ENCODE data around the gene ZNF432. TPM values are rescaled to one million over a fixed set of nuclear protein-coding genes. Genes with fewer than 3 reads are reported as not detected.

Gene ZNF432
- total RNA-seq, 4 donors from 2014 or later, result 6.0 to 18.1 (median 10.6) TPM

DNA sequence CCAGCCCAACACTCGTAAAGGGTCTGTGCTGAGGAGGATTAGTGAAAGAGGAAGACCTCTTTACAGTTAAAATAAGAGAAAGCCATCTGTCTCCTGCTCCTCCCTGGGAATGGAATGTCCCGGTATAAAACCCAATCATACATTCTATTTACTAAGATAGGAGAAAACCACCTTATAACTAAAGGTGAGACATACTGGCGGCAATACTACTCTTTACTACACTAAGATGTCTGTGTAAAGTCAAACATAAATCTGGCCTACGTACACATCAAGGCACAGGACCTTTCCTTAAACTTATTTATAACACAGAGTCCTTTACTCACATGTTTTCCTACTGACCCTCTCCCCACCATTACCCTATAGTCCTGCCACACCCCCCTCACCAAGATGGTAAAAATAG, 65.3 kb downstream of the ZNF432 start:
- ATAC-seq, result no peak
- no peak overlapping the region for H3K4me3 ChIP-seq
- no peaks in the 10 kb centered on the region for H3K27me3 ChIP-seq
- H3K9me3 ChIP-seq, result peaks cover 0 to 68% (median 0%) of the 10 kb centered on the region in 3 donors
- H3K27ac ChIP-seq, result no peak overlapping the region
- H3K4me1 ChIP-seq, result peaks cover 0 to 22% (median 3%) of the 10 kb centered on the region in 3 donors
- TF ChIP-seq EP300 (IDR thresholded peaks at IDR 0.05), result no peak
- TF ChIP-seq POLR2A (IDR thresholded peaks at IDR 0.05), result no peak
- TF ChIP-seq POLR2AphosphoS5 (IDR thresholded peaks at IDR 0.05), result no peak
- H3K36me3 ChIP-seq, result peaks cover 0 to 43% of the 10 kb centered on the region in 2 donors
- 95% methylated on average over 3 to 4 of the region's 4 CpGs for WGBS, 2 donors (ENCODE audit: low coverage in 1 of 2)

Other genes with a start within 250 kb of the ZNF432 start
- 10 to 100 TPM in 3 of 4 donors, 1 to 10 TPM in 1; 8.1 to 31.9 (median 15.5) TPM for gene ZNF577, start 160.9 kb downstream of the ZNF432 start, total RNA-seq
- gene ZNF649, start 143.8 kb downstream of the ZNF432 start, total RNA-seq, result 10 to 100 TPM; 10.1 to 16.0 (median 12.9) TPM
- 1 to 10 TPM; 4.6 to 7.7 (median 5.7) TPM for gene ZNF613, start 121.4 kb downstream of the ZNF432 start, total RNA-seq
- 10 to 100 TPM; 11.0 to 17.9 (median 16.5) TPM for gene ZNF350, start 62.0 kb downstream of the ZNF432 start, total RNA-seq
- gene ZNF615, start 40.6 kb downstream of the ZNF432 start, total RNA-seq, result 10 to 100 TPM; 11.6 to 29.9 (median 20.0) TPM
- gene ZNF614, start 20.5 kb downstream of the ZNF432 start, total RNA-seq, result 10 to 100 TPM in 3 of 4 donors, 1 to 10 TPM in 1; 6.2 to 17.1 (median 12.6) TPM
- 10 to 100 TPM; 12.6 to 26.3 (median 15.9) TPM for gene ZNF841, start 46.9 kb upstream of the ZNF432 start, total RNA-seq
- 10 to 100 TPM in 1 of 4 donors, 1 to 10 TPM in 3; 4.0 to 11.2 (median 5.8) TPM for gene ZNF616, start 91.1 kb upstream of the ZNF432 start, total RNA-seq
- gene ZNF836, start 122.8 kb upstream of the ZNF432 start, total RNA-seq, result 10 to 100 TPM in 2 of 4 donors, 1 to 10 TPM in 2; 5.7 to 27.9 (median 12.6) TPM
- 100 to 1,000 TPM; 177 to 286 (median 190) TPM for gene PPP2R1A, start 141.2 kb upstream of the ZNF432 start, total RNA-seq
- gene ZNF766, start 220.7 kb upstream of the ZNF432 start, total RNA-seq, result 10 to 100 TPM in 2 of 4 donors, 1 to 10 TPM in 2; 10.0 to 16.9 (median 10.3) TPM
- 10 to 100 TPM in 2 of 4 donors, 1 to 10 TPM in 2; 7.2 to 13.9 (median 9.3) TPM for gene ZNF480, start 248.3 kb upstream of the ZNF432 start, total RNA-seq

All from gastroesophageal sphincter (tissue), 4 donors.